ENCODE results near the gene PARP6.

GRCh38 chr15:72192416-72192815 lies 79.9 kb downstream of the PARP6 start:
- TF ChIP-seq POLR2A (IDR thresholded peaks at IDR 0.05) (no peak), CTCF (IDR thresholded peaks at IDR 0.05) (no peak), POLR2AphosphoS5 (IDR thresholded peaks at IDR 0.05) (no peak)

Measured in prostate gland (tissue), 2 donors.